Progenitor cell of endocrine pancreas (in vitro differentiated cells): Measurements from ENCODE around the gene MLEC. TPM values are rescaled to one million over a fixed set of nuclear protein-coding genes. Genes with fewer than 3 reads are reported as not detected.

Experiments
- DNase-seq: peaks from one replicate; pipeline ENCODE4 v3.0.0; 2021; ENCODE audit warnings: low spot score; ENCODE audit not compliant: unreplicated experiment
- H3K27ac Mint-ChIP-seq: 2 replicates; pipeline ENCODE4 v1.8.0; 2021; ENCODE audit warnings: mild to moderate bottlenecking, moderate library complexity, mixed read lengths
- H3K27me3 Mint-ChIP-seq: 2 replicates; pipeline ENCODE4 v1.8.0; 2021; ENCODE audit warnings: mixed read lengths
- H3K36me3 Mint-ChIP-seq: 2 replicates; pipeline ENCODE4 v1.8.0; 2022; ENCODE audit warnings: mixed read lengths; ENCODE audit not compliant: insufficient read depth
- H3K4me1 Mint-ChIP-seq: 2 replicates; pipeline ENCODE4 v1.8.0; 2021; ENCODE audit warnings: low read depth, mixed read lengths
- H3K4me3 Mint-ChIP-seq: 2 replicates; pipeline ENCODE4 v1.8.0; 2021; ENCODE audit warnings: low read depth, mild to moderate bottlenecking, moderate library complexity, mixed read lengths
- H3K9me3 Mint-ChIP-seq: 2 replicates; pipeline ENCODE4 v1.8.0; 2021; ENCODE audit warnings: low read depth, mixed read lengths
- CTCF ChIP-seq: fragments of 200-600 bp; sonication (generic); IDR thresholded peaks from one replicate; pipeline ENCODE4 v1.5.0; 2021; ENCODE audit warnings: antibody characterized with exemption, mild to moderate bottlenecking; ENCODE audit not compliant: unreplicated experiment
- total RNA-seq: library from RNA; stranded (reverse); gene quantifications from 2 replicates; pipeline ENCODE4 v1.2.1, GENCODE V29; 2021

MLEC gene
- total RNA-seq, 1 donor from 2014 or later: 187 TPM

- H3K27me3 Mint-ChIP-seq: peaks cover 36% of the 10 kb centered on the region
- no peak for DNase-seq
- no peaks in the 10 kb centered on the region for H3K36me3 Mint-ChIP-seq
- H3K9me3 Mint-ChIP-seq: no peaks in the 10 kb centered on the region
- no peak overlapping the region for H3K27ac Mint-ChIP-seq
- no peaks in the 10 kb centered on the region for H3K4me1 Mint-ChIP-seq
- no peak for TF ChIP-seq CTCF
- no peak overlapping the region for H3K4me3 Mint-ChIP-seq
Measured at GRCh38 chr12:120656008-120656407, 30.9 kb upstream of the MLEC start.

- Mint-ChIP-seq H3K27me3 (peaks cover 15% of the 10 kb centered on the region), H3K9me3 (no peaks in the 10 kb centered on the region), H3K4me3 (no peak overlapping the region), H3K4me1 (no peaks in the 10 kb centered on the region), H3K27ac (no peak overlapping the region), H3K36me3 (no peaks in the 10 kb centered on the region)
- no peak for DNase-seq
- no peak for TF ChIP-seq CTCF
Measured at GRCh38 chr12:120658286-120659150, 28.4 kb upstream of the MLEC start.

GRCh38 chr12:120659151-120659525 is 27.8 kb upstream of the MLEC start:
- H3K4me3 Mint-ChIP-seq: no peak overlapping the region

GRCh38 chr12:120661432-120661831 is 25.5 kb upstream of the MLEC start:
- H3K36me3 Mint-ChIP-seq: no peaks in the 10 kb centered on the region
- no peak for TF ChIP-seq CTCF
- H3K4me1 Mint-ChIP-seq: no peaks in the 10 kb centered on the region
- DNase-seq: no peak
- H3K27me3 Mint-ChIP-seq: peaks cover 14% of the 10 kb centered on the region
- H3K27ac Mint-ChIP-seq: no peak overlapping the region
- no peaks in the 10 kb centered on the region for H3K9me3 Mint-ChIP-seq
- no peak overlapping the region for H3K4me3 Mint-ChIP-seq

More at GRCh38 chr12:120659151-120659525, 27.8 kb upstream of the MLEC start:
- Mint-ChIP-seq H3K27ac (no peak overlapping the region), H3K4me1 (no peaks in the 10 kb centered on the region), H3K36me3 (no peaks in the 10 kb centered on the region), H3K27me3 (peaks cover 12% of the 10 kb centered on the region), H3K9me3 (no peaks in the 10 kb centered on the region)
- no peak for TF ChIP-seq CTCF
- DNase-seq: no peak

GRCh38 chr12:120662879-120663278 is 24.1 kb upstream of the MLEC start:
- no peak for TF ChIP-seq CTCF
- Mint-ChIP-seq H3K36me3 (no peaks in the 10 kb centered on the region), H3K27ac (no peak overlapping the region), H3K4me3 (no peak overlapping the region), H3K27me3 (peaks cover 18% of the 10 kb centered on the region), H3K9me3 (no peaks in the 10 kb centered on the region), H3K4me1 (no peaks in the 10 kb centered on the region)
- no peak for DNase-seq
